ENCODE results near the gene GTF2H4.
"Not testable (repeated sequence)": the region's sequence is repeated elsewhere in the genome, so short reads cannot be mapped to it uniquely, and the experiment has no call there.

The GTF2H4 gene

GRCh38 chr6:30924040-30924627 lies 16.1 kb downstream of the GTF2H4 start:
- WGBS, 2 experiments: 85 to 91% methylated on average over 9 of the region's 9 CpGs
- not testable (repeated sequence) for H3K9me3 ChIP-seq (ENCODE audit: control insufficient read depth, low read length); H3K27me3 ChIP-seq (ENCODE audit: control insufficient read depth, insufficient read depth, low read length, poor library complexity, severe bottlenecking); H3K27ac ChIP-seq (ENCODE audit: insufficient read depth, low read depth, low read length, poor library complexity, severe bottlenecking); H3K4me1 ChIP-seq (ENCODE audit: control insufficient read depth, insufficient read depth, low read length); H3K4me3 ChIP-seq (ENCODE audit: insufficient read depth, low read depth, low read length)
- peaks cover 51% of the 10 kb centered on the region for H3K36me3 ChIP-seq (ENCODE audit: control insufficient read depth, insufficient read depth, low read length)

- H3K27me3 ChIP-seq (ENCODE audit: control insufficient read depth, insufficient read depth, low read length, poor library complexity, severe bottlenecking): no peaks in the 10 kb centered on the region
- H3K27ac ChIP-seq (ENCODE audit: insufficient read depth, low read depth, low read length, poor library complexity, severe bottlenecking): no peak overlapping the region
- H3K4me3 ChIP-seq (ENCODE audit: insufficient read depth, low read depth, low read length): no peak overlapping the region
- H3K4me1 ChIP-seq (ENCODE audit: control insufficient read depth, insufficient read depth, low read length): no peaks in the 10 kb centered on the region
- WGBS, 2 experiments: 93 to 99% methylated on average over 4 of the region's 4 CpGs
- peaks cover 36% of the 10 kb centered on the region for H3K36me3 ChIP-seq (ENCODE audit: control insufficient read depth, insufficient read depth, low read length)
- H3K9me3 ChIP-seq (ENCODE audit: control insufficient read depth, low read length): no peaks in the 10 kb centered on the region
Measured at GRCh38 chr6:30926644-30927043, 18.6 kb downstream of the GTF2H4 start.

- H3K4me1 ChIP-seq (ENCODE audit: control insufficient read depth, insufficient read depth, low read length); H3K4me3 ChIP-seq (ENCODE audit: insufficient read depth, low read depth, low read length); H3K27ac ChIP-seq (ENCODE audit: insufficient read depth, low read depth, low read length, poor library complexity, severe bottlenecking); H3K27me3 ChIP-seq (ENCODE audit: control insufficient read depth, insufficient read depth, low read length, poor library complexity, severe bottlenecking); H3K9me3 ChIP-seq (ENCODE audit: control insufficient read depth, low read length): not testable (repeated sequence)
- peaks cover 33% of the 10 kb centered on the region for H3K36me3 ChIP-seq (ENCODE audit: control insufficient read depth, insufficient read depth, low read length)
- 92 to 95% methylated on average over 3 of the region's 3 CpGs for whole genome bisulfite sequencing, 2 experiments
Measured at GRCh38 chr6:30927080-30927479, 19.1 kb downstream of the GTF2H4 start.

GRCh38 chr6:30928677-30929076 lies 20.7 kb downstream of the GTF2H4 start:
- H3K4me1 ChIP-seq (ENCODE audit: control insufficient read depth, insufficient read depth, low read length): no peaks in the 10 kb centered on the region
- H3K27ac ChIP-seq (ENCODE audit: insufficient read depth, low read depth, low read length, poor library complexity, severe bottlenecking): no peak overlapping the region
- H3K36me3 ChIP-seq (ENCODE audit: control insufficient read depth, insufficient read depth, low read length): peaks cover 18% of the 10 kb centered on the region
- H3K9me3 ChIP-seq (ENCODE audit: control insufficient read depth, low read length): no peaks in the 10 kb centered on the region
- no peak overlapping the region for H3K4me3 ChIP-seq (ENCODE audit: insufficient read depth, low read depth, low read length)
- no peaks in the 10 kb centered on the region for H3K27me3 ChIP-seq (ENCODE audit: control insufficient read depth, insufficient read depth, low read length, poor library complexity, severe bottlenecking)
- WGBS, 2 experiments: 94 to 96% methylated on average over 3 of the region's 3 CpGs

- H3K4me3 ChIP-seq (ENCODE audit: insufficient read depth, low read depth, low read length): no peak overlapping the region
- no peaks in the 10 kb centered on the region for H3K4me1 ChIP-seq (ENCODE audit: control insufficient read depth, insufficient read depth, low read length)
- H3K9me3 ChIP-seq (ENCODE audit: control insufficient read depth, low read length): no peaks in the 10 kb centered on the region
- peaks cover 17% of the 10 kb centered on the region for H3K36me3 ChIP-seq (ENCODE audit: control insufficient read depth, insufficient read depth, low read length)
- no peaks in the 10 kb centered on the region for H3K27me3 ChIP-seq (ENCODE audit: control insufficient read depth, insufficient read depth, low read length, poor library complexity, severe bottlenecking)
- WGBS, 2 experiments: 96 to 98% methylated on average over 4 of the region's 4 CpGs
- no peak overlapping the region for H3K27ac ChIP-seq (ENCODE audit: insufficient read depth, low read depth, low read length, poor library complexity, severe bottlenecking)
Measured at GRCh38 chr6:30930506-30930905, 22.5 kb downstream of the GTF2H4 start.

- 69 to 71% methylated on average over 8 of the region's 8 CpGs for WGBS, 2 experiments
Measured at GRCh38 chr6:30931272-30931671, 23.3 kb downstream of the GTF2H4 start.

GRCh38 chr6:30931969-30932645 lies 24.1 kb downstream of the GTF2H4 start, which contains the start of gene SFTA2:
SFTA2 (minus strand) TSS chr6:30932170; CDS start chr6:30932096, 74 bp downstream.
- H3K9me3 ChIP-seq (ENCODE audit: control insufficient read depth, low read length): no peaks in the 10 kb centered on the region
- no peaks in the 10 kb centered on the region for H3K27me3 ChIP-seq (ENCODE audit: control insufficient read depth, insufficient read depth, low read length, poor library complexity, severe bottlenecking)
- peaks cover 6% of the 10 kb centered on the region for H3K4me1 ChIP-seq (ENCODE audit: control insufficient read depth, insufficient read depth, low read length)
- H3K4me3 ChIP-seq (ENCODE audit: insufficient read depth, low read depth, low read length): no peak within 1 kb of the TSS
- no peak within 1 kb of the TSS for H3K27ac ChIP-seq (ENCODE audit: insufficient read depth, low read depth, low read length, poor library complexity, severe bottlenecking)
- WGBS, 2 experiments: 93 to 94% methylated on average over 6 to 7 of the region's 7 CpGs
- H3K36me3 ChIP-seq (ENCODE audit: control insufficient read depth, insufficient read depth, low read length): peaks cover 6% of the 10 kb centered on the region

More at GRCh38 chr6:30931272-30931671, 23.3 kb downstream of the GTF2H4 start:
- no peak overlapping the region for H3K27ac ChIP-seq (ENCODE audit: insufficient read depth, low read depth, low read length, poor library complexity, severe bottlenecking)
- H3K36me3 ChIP-seq (ENCODE audit: control insufficient read depth, insufficient read depth, low read length): peaks cover 14% of the 10 kb centered on the region
- H3K9me3 ChIP-seq (ENCODE audit: control insufficient read depth, low read length): no peaks in the 10 kb centered on the region
- H3K27me3 ChIP-seq (ENCODE audit: control insufficient read depth, insufficient read depth, low read length, poor library complexity, severe bottlenecking): no peaks in the 10 kb centered on the region
- no peak overlapping the region for H3K4me3 ChIP-seq (ENCODE audit: insufficient read depth, low read depth, low read length)
- peaks cover 2% of the 10 kb centered on the region for H3K4me1 ChIP-seq (ENCODE audit: control insufficient read depth, insufficient read depth, low read length)

DNA sequence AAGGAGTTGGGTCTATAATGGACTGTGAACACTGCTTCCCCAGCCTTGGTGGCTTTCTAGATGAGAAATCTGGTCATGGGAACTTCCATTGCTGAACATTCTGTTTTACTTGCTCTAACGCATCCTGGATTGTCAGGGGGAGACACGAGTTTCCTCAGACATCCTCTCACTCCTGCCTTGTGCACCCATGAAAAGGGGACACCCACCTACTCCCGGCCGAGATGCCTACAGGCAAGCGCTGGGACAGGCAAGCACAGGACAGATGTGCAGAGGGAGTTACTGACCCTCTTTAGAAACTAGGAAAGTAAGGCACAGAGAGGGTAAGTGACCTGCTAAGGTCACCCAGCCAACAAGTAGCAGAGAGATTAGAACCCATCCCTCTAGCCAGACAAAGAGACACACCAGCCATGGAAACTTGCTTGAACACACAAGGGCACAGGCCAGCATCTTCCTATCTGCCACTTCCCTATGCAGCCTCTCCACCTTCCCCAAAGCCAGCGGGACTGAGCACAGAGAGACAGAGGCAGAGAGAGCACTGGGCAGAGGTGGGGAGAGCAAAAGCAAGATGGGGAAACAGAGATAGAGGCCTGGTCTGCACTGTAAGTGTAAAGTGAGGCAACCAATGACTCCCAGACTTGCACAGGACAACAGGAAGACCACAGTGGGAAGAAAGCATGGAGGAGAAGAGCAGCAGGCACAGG lies 24.8 kb downstream of the GTF2H4 start:
- Histone ChIP-seq H3K4me3 (ENCODE audit: insufficient read depth, low read depth, low read length) (no peak overlapping the region), H3K27ac (ENCODE audit: insufficient read depth, low read depth, low read length, poor library complexity, severe bottlenecking) (no peak overlapping the region), H3K36me3 (ENCODE audit: control insufficient read depth, insufficient read depth, low read length) (peaks cover 2% of the 10 kb centered on the region), H3K9me3 (ENCODE audit: control insufficient read depth, low read length) (no peaks in the 10 kb centered on the region), H3K4me1 (ENCODE audit: control insufficient read depth, insufficient read depth, low read length) (peaks cover 7% of the 10 kb centered on the region), H3K27me3 (ENCODE audit: control insufficient read depth, insufficient read depth, low read length, poor library complexity, severe bottlenecking) (no peaks in the 10 kb centered on the region)
- 93 to 94% methylated on average over 6 of the region's 6 CpGs for WGBS, 2 experiments

GRCh38 chr6:30935018-30935417 lies 27.0 kb downstream of the GTF2H4 start:
- H3K27me3 ChIP-seq (ENCODE audit: control insufficient read depth, insufficient read depth, low read length, poor library complexity, severe bottlenecking): no peaks in the 10 kb centered on the region
- H3K4me1 ChIP-seq (ENCODE audit: control insufficient read depth, insufficient read depth, low read length): peaks cover 19% of the 10 kb centered on the region
- H3K4me3 ChIP-seq (ENCODE audit: insufficient read depth, low read depth, low read length): no peak overlapping the region
- no peak overlapping the region for H3K27ac ChIP-seq (ENCODE audit: insufficient read depth, low read depth, low read length, poor library complexity, severe bottlenecking)
- WGBS, 2 experiments: 77 to 89% methylated on average over 3 of the region's 3 CpGs
- H3K9me3 ChIP-seq (ENCODE audit: control insufficient read depth, low read length): no peaks in the 10 kb centered on the region
- no peaks in the 10 kb centered on the region for H3K36me3 ChIP-seq (ENCODE audit: control insufficient read depth, insufficient read depth, low read length)

DNA sequence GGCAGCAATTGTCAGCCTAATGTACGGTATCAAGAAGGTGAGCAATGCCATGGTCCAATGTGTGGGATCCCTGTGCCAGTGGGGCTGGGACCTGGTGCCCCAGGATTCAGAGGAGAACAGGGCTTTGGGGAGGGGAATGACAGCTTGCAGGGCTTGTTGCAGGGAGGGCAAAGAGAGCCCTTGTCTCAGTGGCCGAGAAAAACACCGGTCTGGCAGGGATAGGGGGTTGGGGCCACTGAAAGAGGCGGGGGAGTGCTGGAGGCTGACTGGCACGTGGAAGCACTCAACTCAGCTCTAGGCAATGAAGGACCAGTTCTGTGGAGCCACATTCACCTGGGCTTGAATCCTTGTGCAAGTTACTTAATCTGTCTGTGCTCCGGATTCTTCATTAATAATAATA lies 29.3 kb downstream of the GTF2H4 start:
- Histone ChIP-seq H3K27ac (ENCODE audit: insufficient read depth, low read depth, low read length, poor library complexity, severe bottlenecking) (no peak overlapping the region), H3K27me3 (ENCODE audit: control insufficient read depth, insufficient read depth, low read length, poor library complexity, severe bottlenecking) (no peaks in the 10 kb centered on the region), H3K4me3 (ENCODE audit: insufficient read depth, low read depth, low read length) (no peak overlapping the region), H3K4me1 (ENCODE audit: control insufficient read depth, insufficient read depth, low read length) (peaks cover 24% of the 10 kb centered on the region), H3K9me3 (ENCODE audit: control insufficient read depth, low read length) (no peaks in the 10 kb centered on the region), H3K36me3 (ENCODE audit: control insufficient read depth, insufficient read depth, low read length) (no peaks in the 10 kb centered on the region)
- WGBS, 2 experiments: 73 to 74% methylated on average over 5 of the region's 6 CpGs

All from ectodermal cell (in vitro differentiated cells).